HUES6 (cell line): ENCODE results near the gene HPRT1.

Experiments
- H3K27ac ChIP-seq: 2 replicates; pipeline ENCODE4 v1.7.0; 2013; ENCODE audit warnings: low read depth, mild to moderate bottlenecking, low read length, inconsistent platforms
- H3K27me3 ChIP-seq: 2 replicates; pipeline ENCODE4 v1.6.1; 2013; ENCODE audit warnings: low read length; ENCODE audit not compliant: control insufficient read depth, insufficient read depth
- H3K36me3 ChIP-seq: 2 replicates; pipeline ENCODE4 v1.6.1; 2013; ENCODE audit warnings: low read length; ENCODE audit not compliant: control insufficient read depth, insufficient read depth
- H3K4me1 ChIP-seq: 2 replicates; pipeline ENCODE4 v1.6.1; 2013; ENCODE audit warnings: low read length; ENCODE audit not compliant: control insufficient read depth, insufficient read depth
- H3K4me3 ChIP-seq: 2 replicates; pipeline ENCODE4 v1.5.1; 2013; ENCODE audit warnings: low read depth, low read length
- H3K9ac ChIP-seq: one replicate; pipeline ENCODE4 v1.6.1; 2013; ENCODE audit warnings: mild to moderate bottlenecking, low read length
- H3K9me3 ChIP-seq: 2 replicates; pipeline ENCODE4 v1.6.1; 2013; ENCODE audit warnings: low read depth, low read length; ENCODE audit not compliant: control insufficient read depth, insufficient read depth

Gene HPRT1

GRCh38 chrX:134520860-134521390, 61.0 kb downstream of the HPRT1 start:
- H3K9ac ChIP-seq: no peak overlapping the region
- H3K36me3 ChIP-seq: no peaks in the 10 kb centered on the region
- no peaks in the 10 kb centered on the region for H3K27me3 ChIP-seq
- H3K4me1 ChIP-seq: 0 out of 2 replicates have a peak, but pooled peaks cover 2% of the 10 kb centered on the region
- H3K27ac ChIP-seq: no peak overlapping the region
- H3K4me3 ChIP-seq: no peak overlapping the region
- H3K9me3 ChIP-seq: no peaks in the 10 kb centered on the region

DNA sequence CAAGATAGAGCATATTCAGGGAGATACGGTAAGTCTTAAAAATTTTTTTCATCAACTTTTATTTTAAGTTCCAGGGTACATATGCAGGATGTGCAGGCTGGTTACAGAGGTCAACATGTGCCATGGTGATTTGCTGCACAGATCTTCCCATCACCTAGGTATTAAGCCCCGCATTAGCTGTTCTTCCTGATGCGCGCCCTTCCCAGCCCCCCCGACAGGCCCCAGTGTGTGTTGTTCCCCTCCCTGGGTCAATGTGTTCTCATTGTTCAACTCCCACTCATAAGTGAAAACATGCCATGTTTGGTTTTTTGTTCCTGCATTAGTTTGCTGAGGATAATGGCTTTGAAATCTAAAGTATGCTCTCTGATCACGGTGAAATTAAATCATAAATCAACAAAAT, 64.2 kb downstream of the HPRT1 start:
- Histone ChIP-seq H3K27ac (no peak overlapping the region), H3K9ac (no peak overlapping the region), H3K4me1 (peaks cover 12% of the 10 kb centered on the region; the same call in 1 of the 2 replicates), H3K9me3 (no peaks in the 10 kb centered on the region), H3K27me3 (no peaks in the 10 kb centered on the region), H3K36me3 (no peaks in the 10 kb centered on the region), H3K4me3 (no peak overlapping the region)

DNA sequence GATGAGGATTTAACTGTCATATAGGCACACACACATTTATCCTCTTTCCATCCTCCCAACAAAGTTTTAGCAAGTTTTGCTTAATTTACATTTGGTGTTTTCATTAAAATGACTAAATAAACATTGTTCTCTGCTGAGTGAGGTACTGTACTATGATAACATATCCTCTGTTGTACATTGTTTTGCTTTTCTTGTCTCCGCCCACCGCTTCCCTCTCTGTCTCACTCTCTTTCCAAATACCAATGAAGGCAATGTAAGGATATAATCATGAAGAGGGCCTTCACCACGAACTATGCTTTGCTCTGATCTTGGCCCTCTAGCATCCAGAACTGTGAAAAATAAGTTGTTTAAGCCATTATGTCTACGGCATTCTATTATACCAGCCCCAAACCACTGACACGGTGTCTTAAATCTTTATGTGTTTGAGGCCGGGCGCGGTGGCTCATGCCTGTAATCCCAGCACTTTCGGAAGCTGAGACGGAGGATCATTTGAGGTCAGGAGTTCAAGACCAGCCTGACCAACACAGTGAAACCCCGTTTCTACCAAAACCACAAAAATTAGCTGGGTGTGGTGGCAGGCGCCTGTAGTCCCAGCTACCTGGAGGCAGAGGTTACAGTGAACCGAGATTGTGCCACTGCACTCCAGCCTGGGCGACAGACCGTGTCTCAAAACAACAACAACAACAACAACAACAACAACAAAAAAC, 65.3 kb downstream of the HPRT1 start:
- H3K4me3 ChIP-seq: no peak overlapping the region
- H3K36me3 ChIP-seq: no peaks in the 10 kb centered on the region
- no peaks in the 10 kb centered on the region for H3K9me3 ChIP-seq
- H3K27me3 ChIP-seq: no peaks in the 10 kb centered on the region
- H3K27ac ChIP-seq: no peak overlapping the region
- peaks cover 15% of the 10 kb centered on the region; the same call in 1 of the 2 replicates for H3K4me1 ChIP-seq
- no peak overlapping the region for H3K9ac ChIP-seq

GRCh38 chrX:134526399-134526798, 66.4 kb downstream of the HPRT1 start:
- Histone ChIP-seq H3K27ac (no peak overlapping the region), H3K4me3 (no peak overlapping the region), H3K36me3 (no peaks in the 10 kb centered on the region), H3K4me1 (peaks cover 13% of the 10 kb centered on the region; the same call in 1 of the 2 replicates), H3K27me3 (no peaks in the 10 kb centered on the region), H3K9ac (no peak overlapping the region), H3K9me3 (no peaks in the 10 kb centered on the region)

DNA sequence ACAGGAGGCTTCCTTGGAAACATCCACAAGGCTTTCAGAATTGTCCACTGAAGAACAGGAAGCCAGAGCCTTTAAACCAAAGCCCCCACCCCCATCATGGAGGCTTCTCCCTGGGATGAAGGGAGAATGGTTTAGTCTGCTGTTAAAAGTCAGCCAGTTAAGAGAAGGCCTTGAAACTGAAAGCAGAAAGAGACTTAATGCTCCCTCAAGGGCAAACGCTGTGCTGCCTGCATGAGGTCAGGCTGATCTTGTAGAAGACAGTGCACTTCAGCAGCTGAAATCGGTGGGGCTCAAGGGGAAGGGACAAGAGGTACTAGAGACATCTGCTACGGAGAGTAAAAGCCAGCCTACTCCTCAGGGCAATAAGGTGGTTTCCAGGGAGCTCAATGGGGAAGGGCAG, 69.0 kb downstream of the HPRT1 start:
- no peaks in the 10 kb centered on the region for H3K36me3 ChIP-seq
- peaks cover 24% of the 10 kb centered on the region for H3K4me1 ChIP-seq
- H3K27ac ChIP-seq: no peak overlapping the region
- no peaks in the 10 kb centered on the region for H3K9me3 ChIP-seq
- H3K27me3 ChIP-seq: peaks cover 3% of the 10 kb centered on the region; the same call in 1 of the 2 replicates
- H3K4me3 ChIP-seq: no peak overlapping the region
- H3K9ac ChIP-seq: no peak overlapping the region

DNA sequence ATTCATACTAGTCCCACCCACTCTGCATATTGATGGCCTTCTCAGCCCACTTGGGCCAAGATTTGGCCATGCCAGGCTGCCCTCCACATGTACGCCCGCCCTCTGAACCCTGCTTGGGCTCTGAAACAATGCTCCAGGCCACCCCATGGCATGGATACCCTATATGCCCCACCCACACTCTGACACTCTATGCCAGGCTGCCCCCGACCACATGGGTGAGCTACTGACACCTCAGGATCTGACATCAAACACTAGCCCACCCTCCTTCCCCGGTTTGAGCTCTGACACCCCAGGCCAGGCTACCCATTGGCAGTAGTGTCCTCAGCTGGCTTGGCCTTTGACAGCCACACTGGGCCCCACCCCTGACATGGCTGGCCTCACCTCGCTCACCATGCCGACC, 69.5 kb downstream of the HPRT1 start:
- H3K4me1 ChIP-seq: peaks cover 26% of the 10 kb centered on the region
- no peak overlapping the region for H3K4me3 ChIP-seq
- no peaks in the 10 kb centered on the region for H3K36me3 ChIP-seq
- no peak overlapping the region for H3K9ac ChIP-seq
- no peaks in the 10 kb centered on the region for H3K9me3 ChIP-seq
- H3K27me3 ChIP-seq: peaks cover 3% of the 10 kb centered on the region; the same call in 1 of the 2 replicates
- no peak overlapping the region for H3K27ac ChIP-seq

- Histone ChIP-seq H3K27ac (no peak overlapping the region), H3K36me3 (no peaks in the 10 kb centered on the region), H3K4me1 (peaks cover 31% of the 10 kb centered on the region), H3K27me3 (peaks cover 3% of the 10 kb centered on the region; the same call in 1 of the 2 replicates), H3K9ac (no peak overlapping the region), H3K9me3 (no peaks in the 10 kb centered on the region), H3K4me3 (no peak overlapping the region)
Measured at GRCh38 chrX:134530845-134531244, 70.9 kb downstream of the HPRT1 start.

- Histone ChIP-seq H3K4me1 (peaks cover 43% of the 10 kb centered on the region), H3K4me3 (no peak overlapping the region)
Measured at GRCh38 chrX:134533352-134533751, 73.4 kb downstream of the HPRT1 start.

DNA sequence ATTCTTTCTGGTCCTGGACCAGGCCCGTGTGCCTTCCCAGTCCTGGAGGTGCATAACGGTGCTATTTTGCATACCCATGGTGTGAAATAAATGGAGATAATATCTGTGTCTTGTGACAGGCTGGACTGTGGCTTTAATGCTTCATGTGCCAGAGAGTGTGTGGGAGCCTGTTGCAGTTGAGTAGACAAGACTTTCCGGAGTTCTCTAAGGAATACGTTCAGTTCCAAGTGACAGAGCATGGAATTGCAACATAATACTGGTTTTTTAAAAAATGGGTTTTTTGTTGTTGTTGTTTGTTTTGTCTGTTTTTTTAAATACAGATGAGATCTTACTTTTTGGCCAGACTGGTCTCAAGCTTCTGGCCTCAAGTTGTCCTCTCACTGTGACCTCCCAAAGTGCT, 74.0 kb downstream of the HPRT1 start:
- H3K27me3 ChIP-seq: peaks cover 3% of the 10 kb centered on the region; the same call in 1 of the 2 replicates
- no peak overlapping the region for H3K9ac ChIP-seq
- no peak overlapping the region for H3K27ac ChIP-seq
- H3K4me1 ChIP-seq: peaks cover 41% of the 10 kb centered on the region
- no peaks in the 10 kb centered on the region for H3K36me3 ChIP-seq
- H3K9me3 ChIP-seq: no peaks in the 10 kb centered on the region
- no peak overlapping the region for H3K4me3 ChIP-seq

More at GRCh38 chrX:134533352-134533751, 73.4 kb downstream of the HPRT1 start:
- H3K36me3 ChIP-seq: no peaks in the 10 kb centered on the region
- H3K27ac ChIP-seq: no peak overlapping the region
- H3K9ac ChIP-seq: no peak overlapping the region
- H3K9me3 ChIP-seq: no peaks in the 10 kb centered on the region
- peaks cover 3% of the 10 kb centered on the region; the same call in 1 of the 2 replicates for H3K27me3 ChIP-seq

- Histone ChIP-seq H3K9me3 (no peaks in the 10 kb centered on the region), H3K27ac (no peak overlapping the region; the same call in 1 of the 2 replicates), H3K9ac (no peak overlapping the region), H3K4me3 (no peak overlapping the region), H3K36me3 (no peaks in the 10 kb centered on the region), H3K4me1 (peaks cover 42% of the 10 kb centered on the region), H3K27me3 (no peaks in the 10 kb centered on the region)
Measured at GRCh38 chrX:134537179-134537955, 77.4 kb downstream of the HPRT1 start.

GRCh38 chrX:134538316-134538715, 78.4 kb downstream of the HPRT1 start:
- H3K9me3 ChIP-seq: no peaks in the 10 kb centered on the region
- H3K4me3 ChIP-seq: no peak overlapping the region
- no peak overlapping the region for H3K9ac ChIP-seq
- H3K4me1 ChIP-seq: peaks cover 46% of the 10 kb centered on the region
- H3K27me3 ChIP-seq: no peaks in the 10 kb centered on the region
- H3K27ac ChIP-seq: no peak overlapping the region
- H3K36me3 ChIP-seq: no peaks in the 10 kb centered on the region
